ENCODE measurements around the gene PPFIBP1.

The PPFIBP1 gene

GRCh38 chr12:27511723-27512045 is 12.3 kb upstream of the PPFIBP1 start:
- DNase-seq (ENCODE audit: extremely low read depth, low read depth) = no peak
- no peak for TF ChIP-seq CTCF (IDR thresholded peaks at IDR 0.05; ENCODE audit: low read depth, low read length)

GRCh38 chr12:27513155-27513824 is 10.7 kb upstream of the PPFIBP1 start:
- TF ChIP-seq CTCF (IDR thresholded peaks at IDR 0.05; ENCODE audit: low read depth, low read length) = no peak
- DNase-seq (ENCODE audit: extremely low read depth, low read depth) = no peak

GRCh38 chr12:27515671-27516070 is 8.3 kb upstream of the PPFIBP1 start:
- DNase-seq (ENCODE audit: extremely low read depth, low read depth) = no peak
- no peak for TF ChIP-seq CTCF (IDR thresholded peaks at IDR 0.05; ENCODE audit: low read depth, low read length)

GRCh38 chr12:27516625-27517024 is 7.4 kb upstream of the PPFIBP1 start:
- TF ChIP-seq CTCF (IDR thresholded peaks at IDR 0.05; ENCODE audit: low read depth, low read length) = no peak
- no peak for DNase-seq (ENCODE audit: extremely low read depth, low read depth)

GRCh38 chr12:27517546-27517945 is 6.5 kb upstream of the PPFIBP1 start:
- no peak for TF ChIP-seq CTCF (IDR thresholded peaks at IDR 0.05; ENCODE audit: low read depth, low read length)
- DNase-seq (ENCODE audit: extremely low read depth, low read depth) = no peak

- DNase-seq (ENCODE audit: extremely low read depth, low read depth) = no peak
- TF ChIP-seq CTCF (IDR thresholded peaks at IDR 0.05; ENCODE audit: low read depth, low read length) = no peak
Observed at GRCh38 chr12:27517961-27518665, 5.9 kb upstream of the PPFIBP1 start.

- DNase-seq (ENCODE audit: extremely low read depth, low read depth) = no peak
- TF ChIP-seq CTCF (IDR thresholded peaks at IDR 0.05; ENCODE audit: low read depth, low read length) = no peak
Observed at GRCh38 chr12:27521066-27521465, 2.9 kb upstream of the PPFIBP1 start.
